ENCODE data around the gene NFIA.

- peak; percentile 78 to 94 (median 92) for TF ChIP-seq CTCF (IDR thresholded peaks at IDR 0.05)
- peak in 1 of 2 donors; percentile 66 for TF ChIP-seq POLR2A (IDR thresholded peaks at IDR 0.05)
Observed at GRCh38 chr1:61043010-61043820, 39.1 kb upstream of the NFIA start.
